ENCODE measurements around the gene CPPED1.
A peak's percentile ranks its signal among the peaks of the same experiment; 100 is the strongest.

The CPPED1 gene

GRCh38 chr16:12651765-12652512 is 151.7 kb downstream of the CPPED1 start:
- no peaks in the 10 kb centered on the region for H3K27me3 ChIP-seq (replicated peaks)
- in situ Hi-C loops (cut with HindIII; ENCODE audit: low pct_ligation_motif_present, low sequenced_read_pairs): no loop called here

DNA sequence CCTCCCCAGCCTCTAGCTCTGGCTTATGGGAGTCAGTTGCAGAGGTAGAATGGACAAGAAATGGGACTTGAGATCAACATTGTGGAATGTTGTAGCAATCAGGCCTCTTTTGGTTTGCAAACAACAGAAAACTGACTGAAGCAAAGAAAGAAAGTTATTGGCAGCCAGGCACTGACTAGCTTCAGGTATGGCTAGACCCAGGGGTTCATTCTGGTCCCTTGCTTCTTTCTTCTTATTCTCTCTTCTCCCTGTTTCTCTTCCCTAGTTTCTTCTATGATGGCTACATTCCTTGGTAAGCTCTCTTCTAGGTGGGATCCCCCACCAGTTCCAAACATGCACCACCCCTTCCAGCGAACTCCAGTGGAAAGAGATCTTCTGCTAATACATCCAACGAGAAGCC is 154.3 kb downstream of the CPPED1 start:
- TF ChIP-seq, protein P1, sequence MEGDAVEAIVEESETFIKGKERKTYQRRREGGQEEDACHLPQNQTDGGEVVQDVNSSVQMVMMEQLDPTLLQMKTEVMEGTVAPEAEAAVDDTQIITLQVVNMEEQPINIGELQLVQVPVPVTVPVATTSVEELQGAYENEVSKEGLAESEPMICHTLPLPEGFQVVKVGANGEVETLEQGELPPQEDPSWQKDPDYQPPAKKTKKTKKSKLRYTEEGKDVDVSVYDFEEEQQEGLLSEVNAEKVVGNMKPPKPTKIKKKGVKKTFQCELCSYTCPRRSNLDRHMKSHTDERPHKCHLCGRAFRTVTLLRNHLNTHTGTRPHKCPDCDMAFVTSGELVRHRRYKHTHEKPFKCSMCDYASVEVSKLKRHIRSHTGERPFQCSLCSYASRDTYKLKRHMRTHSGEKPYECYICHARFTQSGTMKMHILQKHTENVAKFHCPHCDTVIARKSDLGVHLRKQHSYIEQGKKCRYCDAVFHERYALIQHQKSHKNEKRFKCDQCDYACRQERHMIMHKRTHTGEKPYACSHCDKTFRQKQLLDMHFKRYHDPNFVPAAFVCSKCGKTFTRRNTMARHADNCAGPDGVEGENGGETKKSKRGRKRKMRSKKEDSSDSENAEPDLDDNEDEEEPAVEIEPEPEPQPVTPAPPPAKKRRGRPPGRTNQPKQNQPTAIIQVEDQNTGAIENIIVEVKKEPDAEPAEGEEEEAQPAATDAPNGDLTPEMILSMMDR (IDR thresholded peaks at IDR 0.05; ENCODE audit: low read depth, low read length, missing control alignments): no peak
- no peaks in the 10 kb centered on the region for H3K27me3 ChIP-seq (replicated peaks)
- H3K4me3 ChIP-seq (ENCODE audit: low read depth, low read length): no peak overlapping the region
- no peaks in the 10 kb centered on the region for H3K36me3 ChIP-seq (replicated peaks)
- DNase-seq: no peak
- H3K27ac ChIP-seq: no peak overlapping the region
- in situ Hi-C loops (cut with HindIII; ENCODE audit: low pct_ligation_motif_present, low sequenced_read_pairs): no loop called here

More at GRCh38 chr16:12651765-12652512, 151.7 kb downstream of the CPPED1 start:
- no peak for DNase-seq
- Histone ChIP-seq H3K36me3 (replicated peaks) (no peaks in the 10 kb centered on the region), H3K4me3 (ENCODE audit: low read depth, low read length) (no peak overlapping the region), H3K27ac (no peak overlapping the region)
- TF ChIP-seq, protein P1 (IDR thresholded peaks at IDR 0.05; ENCODE audit: low read depth, low read length, missing control alignments): no peak

GRCh38 chr16:12646490-12647274 is 157.0 kb downstream of the CPPED1 start:
- peak; percentile 42 for DNase-seq
- Histone ChIP-seq H3K27me3 (replicated peaks) (no peaks in the 10 kb centered on the region), H3K27ac (peak overlapping the region; percentile 70), H3K4me3 (ENCODE audit: low read depth, low read length) (no peak overlapping the region), H3K36me3 (replicated peaks) (no peaks in the 10 kb centered on the region)
- TF ChIP-seq, protein P1 (IDR thresholded peaks at IDR 0.05; ENCODE audit: low read depth, low read length, missing control alignments): no peak
- in situ Hi-C loops (cut with HindIII; ENCODE audit: low pct_ligation_motif_present, low sequenced_read_pairs): no loop called here

GRCh38 chr16:12646098-12646489 is 157.6 kb downstream of the CPPED1 start:
- in situ Hi-C loops (cut with HindIII; ENCODE audit: low pct_ligation_motif_present, low sequenced_read_pairs): no loop called here
- no peak overlapping the region for H3K4me3 ChIP-seq (ENCODE audit: low read depth, low read length)
- peak overlapping the region; percentile 70 for H3K27ac ChIP-seq
- no peaks in the 10 kb centered on the region for H3K27me3 ChIP-seq (replicated peaks)
- no peaks in the 10 kb centered on the region for H3K36me3 ChIP-seq (replicated peaks)
- TF ChIP-seq, protein P1 (IDR thresholded peaks at IDR 0.05; ENCODE audit: low read depth, low read length, missing control alignments): no peak
- no peak for DNase-seq

- Histone ChIP-seq H3K4me3 (ENCODE audit: low read depth, low read length) (no peak overlapping the region), H3K27ac (no peak overlapping the region), H3K36me3 (replicated peaks) (no peaks in the 10 kb centered on the region), H3K27me3 (replicated peaks) (no peaks in the 10 kb centered on the region)
- no peak for DNase-seq
- in situ Hi-C loops (cut with HindIII; ENCODE audit: low pct_ligation_motif_present, low sequenced_read_pairs): no loop called here
- TF ChIP-seq, protein P1 (IDR thresholded peaks at IDR 0.05; ENCODE audit: low read depth, low read length, missing control alignments): no peak
Observed at GRCh38 chr16:12643034-12643455, 160.6 kb downstream of the CPPED1 start.
